HEK293 (cell line): ENCODE data around the gene PPIC.

ENCODE experiments used
- MEIS1 ChIP-seq: sonication (generic); formaldehyde crosslinking; IDR thresholded peaks from 2 replicates; pipeline ENCODE4 v1.8.1; 2022; ENCODE audit warnings: missing genetic modification reagents, mild to moderate bottlenecking, borderline replicate concordance
- MYNN ChIP-seq: fragments of 450-650 bp; formaldehyde crosslinking; IDR thresholded peaks from 2 replicates; pipeline ENCODE4 v1.5.1; 2016; ENCODE audit warnings: missing biosample characterization, missing genetic modification characterization, borderline replicate concordance
- MZF1 ChIP-seq: fragments of 450-650 bp; formaldehyde crosslinking; IDR thresholded peaks from 2 replicates; pipeline ENCODE4 v1.5.1; 2017; ENCODE audit warnings: missing biosample characterization, missing genetic modification characterization, borderline replicate concordance
- RBAK ChIP-seq: fragments of 450-650 bp; formaldehyde crosslinking; IDR thresholded peaks from 2 replicates; pipeline ENCODE4 v1.5.1; 2016; ENCODE audit warnings: missing biosample characterization, missing genetic modification characterization
- SETDB1 ChIP-seq: IDR thresholded peaks from one replicate; pipeline ENCODE4 v1.6.1; 2017; ENCODE audit warnings: mild to moderate bottlenecking, low read length, moderate library complexity, mixed read lengths; ENCODE audit not compliant: insufficient read length
- SP3 ChIP-seq: fragments of 450-650 bp; formaldehyde crosslinking; IDR thresholded peaks from 2 replicates; pipeline ENCODE4 v1.5.1; 2016; ENCODE audit warnings: missing biosample characterization, missing genetic modification characterization
- SP7 ChIP-seq: fragments of 450-650 bp; formaldehyde crosslinking; IDR thresholded peaks from 2 replicates; pipeline ENCODE4 v1.5.1; 2016; ENCODE audit warnings: missing biosample characterization, missing genetic modification characterization
- WT1 ChIP-seq: fragments of 450-650 bp; formaldehyde crosslinking; IDR thresholded peaks from 2 replicates; pipeline ENCODE4 v1.5.1; 2016; ENCODE audit warnings: missing biosample characterization, missing genetic modification characterization
- ZBTB48 ChIP-seq: fragments of 450-650 bp; formaldehyde crosslinking; IDR thresholded peaks from 2 replicates; pipeline ENCODE4 v1.5.1; 2016; ENCODE audit warnings: missing biosample characterization, missing genetic modification characterization
- ZNF10 ChIP-seq: fragments of 450-650 bp; formaldehyde crosslinking; IDR thresholded peaks from 2 replicates; pipeline ENCODE4 v1.5.1; 2017; ENCODE audit warnings: missing biosample characterization, missing genetic modification characterization
- ZNF132 ChIP-seq: fragments of 450-650 bp; formaldehyde crosslinking; IDR thresholded peaks from 2 replicates; pipeline ENCODE4 v1.5.1; 2017; ENCODE audit warnings: missing biosample characterization, missing genetic modification characterization, borderline replicate concordance
- ZNF157 ChIP-seq: fragments of 450-650 bp; formaldehyde crosslinking; IDR thresholded peaks from 2 replicates; pipeline ENCODE4 v1.5.1; 2016; ENCODE audit warnings: missing biosample characterization, missing genetic modification characterization
- ZNF19 ChIP-seq: fragments of 450-650 bp; formaldehyde crosslinking; IDR thresholded peaks from 2 replicates; pipeline ENCODE4; 2016; ENCODE audit warnings: missing biosample characterization, missing genetic modification characterization, low read depth
- ZNF202 ChIP-seq: fragments of 450-650 bp; formaldehyde crosslinking; IDR thresholded peaks from 2 replicates; pipeline ENCODE4 v1.5.1; 2016; ENCODE audit warnings: missing biosample characterization, missing genetic modification characterization, borderline replicate concordance
- ZNF248 ChIP-seq: fragments of 450-650 bp; formaldehyde crosslinking; IDR thresholded peaks from 2 replicates; pipeline ENCODE4 v1.5.1; 2017; ENCODE audit warnings: missing biosample characterization, missing genetic modification characterization
- ZNF274 ChIP-seq, 2 experiments: fragments of 200-500 bp in 1 of 2; fragments of 450-650 bp in 1 of 2; sonication (Bioruptor generic) in 1 of 2; formaldehyde crosslinking in 1 of 2; IDR thresholded peaks; 2 replicates each; pipeline versions ENCODE4 v1.5.1 to v1.6.1; 2014 to 2016; ENCODE audit warnings: borderline replicate concordance in 1 of 2, inconsistent platforms in 1 of 2, low read length in 1 of 2, missing biosample characterization in 1 of 2, missing genetic modification characterization in 1 of 2
- ZNF302 ChIP-seq: fragments of 450-650 bp; formaldehyde crosslinking; IDR thresholded peaks from 2 replicates; pipeline ENCODE4 v1.5.1; 2016; ENCODE audit warnings: missing biosample characterization, missing genetic modification characterization, low read depth
- ZNF366 ChIP-seq: fragments of 450-650 bp; formaldehyde crosslinking; conservative IDR thresholded peaks from 2 replicates; pipeline ENCODE4 v1.5.1; 2016; ENCODE audit warnings: missing biosample characterization, missing genetic modification characterization
- ZNF521 ChIP-seq: fragments of 450-650 bp; formaldehyde crosslinking; IDR thresholded peaks from 2 replicates; pipeline ENCODE4 v1.5.1; 2017; ENCODE audit warnings: missing biosample characterization, mild to moderate bottlenecking, missing genetic modification characterization
- ZNF629 ChIP-seq: fragments of 450-650 bp; formaldehyde crosslinking; IDR thresholded peaks from 2 replicates; pipeline ENCODE4 v1.5.1; 2017; ENCODE audit warnings: missing biosample characterization, missing genetic modification characterization
- ZNF654 ChIP-seq: fragments of 450-650 bp; formaldehyde crosslinking; IDR thresholded peaks from 2 replicates; pipeline ENCODE4 v1.5.1; 2016; ENCODE audit warnings: low read depth, missing biosample characterization, missing genetic modification characterization
- ZNF670 ChIP-seq: fragments of 450-650 bp; formaldehyde crosslinking; IDR thresholded peaks from 2 replicates; pipeline ENCODE4 v1.5.1; 2016; ENCODE audit warnings: missing biosample characterization, missing genetic modification characterization, low read depth
- ZNF768 ChIP-seq: fragments of 450-650 bp; formaldehyde crosslinking; IDR thresholded peaks from 2 replicates; pipeline ENCODE4 v1.5.1; 2018; ENCODE audit warnings: missing biosample characterization, mild to moderate bottlenecking, missing genetic modification characterization
- ZSCAN23 ChIP-seq: fragments of 450-650 bp; formaldehyde crosslinking; IDR thresholded peaks from 2 replicates; pipeline ENCODE4 v1.5.1; 2016; ENCODE audit warnings: missing biosample characterization, missing genetic modification characterization
- TF ChIP-seq, protein P1 (sequence below): fragments of 450-650 bp; formaldehyde crosslinking; IDR thresholded peaks from 2 replicates; pipeline ENCODE4 v1.5.1; 2016; ENCODE audit warnings: missing biosample characterization, missing genetic modification characterization
- TF ChIP-seq, protein P2 (sequence below): fragments of 450-650 bp; formaldehyde crosslinking; IDR thresholded peaks from 2 replicates; pipeline ENCODE4 v1.5.1; 2016; ENCODE audit warnings: missing biosample characterization, missing genetic modification characterization
- TF ChIP-seq, protein P3 (sequence below): fragments of 450-650 bp; formaldehyde crosslinking; conservative IDR thresholded peaks from 2 replicates; pipeline ENCODE4 v1.5.1; 2016; ENCODE audit warnings: low read depth, missing biosample characterization, missing genetic modification characterization
- TF ChIP-seq, protein P4 (sequence below): fragments of 450-650 bp; formaldehyde crosslinking; IDR thresholded peaks from 2 replicates; pipeline ENCODE4 v1.5.1; 2017; ENCODE audit warnings: missing biosample characterization, missing genetic modification characterization

PPIC gene

DNA sequence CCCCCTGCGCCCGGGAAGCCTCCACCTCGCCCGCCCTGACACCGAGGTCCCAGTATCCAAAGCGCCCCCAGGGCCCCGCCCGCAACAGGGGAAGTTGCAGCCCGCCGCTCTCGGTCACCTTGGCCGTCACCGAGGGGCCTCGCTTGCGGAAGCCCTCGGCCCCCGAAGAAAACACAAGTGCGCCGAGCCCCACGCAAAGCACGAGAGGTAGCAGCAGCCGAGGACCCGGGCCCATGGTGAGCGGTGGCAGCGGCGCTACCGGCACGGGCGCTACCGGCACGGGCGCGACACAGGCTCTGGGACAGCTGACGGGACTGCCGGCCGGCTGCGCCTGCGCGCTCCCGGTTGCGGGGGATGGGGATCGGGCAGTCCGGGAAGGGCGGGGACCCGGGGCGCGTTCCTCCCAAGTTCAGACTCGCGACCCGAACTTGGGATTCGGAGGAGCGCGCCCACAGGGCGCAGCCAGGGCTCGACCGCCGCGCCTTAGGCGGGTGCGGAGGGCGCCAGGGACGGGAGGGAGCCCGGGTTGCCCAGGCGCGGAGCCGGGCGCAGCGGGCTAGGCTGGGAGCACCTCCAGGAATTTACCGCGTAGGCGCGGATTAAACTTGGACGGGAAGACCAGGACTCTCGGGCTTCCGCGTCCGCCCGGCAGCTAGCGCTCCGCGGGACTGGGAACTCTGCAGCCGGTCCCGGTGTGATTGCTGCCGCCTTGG lies at the start of gene PPIC (continued):
- TF ChIP-seq, protein P1, sequence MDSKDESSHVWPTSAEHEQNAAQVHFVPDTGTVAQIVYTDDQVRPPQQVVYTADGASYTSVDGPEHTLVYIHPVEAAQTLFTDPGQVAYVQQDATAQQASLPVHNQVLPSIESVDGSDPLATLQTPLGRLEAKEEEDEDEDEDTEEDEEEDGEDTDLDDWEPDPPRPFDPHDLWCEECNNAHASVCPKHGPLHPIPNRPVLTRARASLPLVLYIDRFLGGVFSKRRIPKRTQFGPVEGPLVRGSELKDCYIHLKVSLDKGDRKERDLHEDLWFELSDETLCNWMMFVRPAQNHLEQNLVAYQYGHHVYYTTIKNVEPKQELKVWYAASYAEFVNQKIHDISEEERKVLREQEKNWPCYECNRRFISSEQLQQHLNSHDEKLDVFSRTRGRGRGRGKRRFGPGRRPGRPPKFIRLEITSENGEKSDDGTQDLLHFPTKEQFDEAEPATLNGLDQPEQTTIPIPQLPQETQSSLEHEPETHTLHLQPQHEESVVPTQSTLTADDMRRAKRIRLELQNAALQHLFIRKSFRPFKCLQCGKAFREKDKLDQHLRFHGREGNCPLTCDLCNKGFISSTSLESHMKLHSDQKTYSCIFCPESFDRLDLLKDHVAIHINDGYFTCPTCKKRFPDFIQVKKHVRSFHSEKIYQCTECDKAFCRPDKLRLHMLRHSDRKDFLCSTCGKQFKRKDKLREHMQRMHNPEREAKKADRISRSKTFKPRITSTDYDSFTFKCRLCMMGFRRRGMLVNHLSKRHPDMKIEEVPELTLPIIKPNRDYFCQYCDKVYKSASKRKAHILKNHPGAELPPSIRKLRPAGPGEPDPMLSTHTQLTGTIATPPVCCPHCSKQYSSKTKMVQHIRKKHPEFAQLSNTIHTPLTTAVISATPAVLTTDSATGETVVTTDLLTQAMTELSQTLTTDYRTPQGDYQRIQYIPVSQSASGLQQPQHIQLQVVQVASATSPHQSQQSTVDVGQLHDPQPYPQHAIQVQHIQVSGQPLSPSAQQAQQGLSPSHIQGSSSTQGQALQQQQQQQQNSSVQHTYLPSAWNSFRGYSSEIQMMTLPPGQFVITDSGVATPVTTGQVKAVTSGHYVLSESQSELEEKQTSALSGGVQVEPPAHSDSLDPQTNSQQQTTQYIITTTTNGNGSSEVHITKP (tag by site-specific recombination) = no peak; the same call in 1 of the 2 replicates
- TF ChIP-seq ZNF521 = no peak
- peak; percentile 25; the same call in 1 of the 2 replicates for TF ChIP-seq WT1
- 0 out of 2 replicates have a peak, but pooled peaks have one; percentile 45 for TF ChIP-seq SP7 (tag by site-specific recombination)
- no peak for TF ChIP-seq SETDB1
- TF ChIP-seq ZNF768 = no peak
- TF ChIP-seq ZBTB48 = peak; percentile 47; the same call in 1 of the 2 replicates
- no peak for TF ChIP-seq ZNF19 (tag by site-specific recombination)
- TF ChIP-seq ZNF302 (tag by site-specific recombination) = no peak
- TF ChIP-seq MEIS1 = no peak
- TF ChIP-seq ZNF10 = no peak
- TF ChIP-seq ZNF366 = no peak
- no peak for TF ChIP-seq ZNF670 (tag by site-specific recombination)
- TF ChIP-seq RBAK = no peak
- no peak for TF ChIP-seq ZNF202 (tag by site-specific recombination)
- TF ChIP-seq, protein P2, sequence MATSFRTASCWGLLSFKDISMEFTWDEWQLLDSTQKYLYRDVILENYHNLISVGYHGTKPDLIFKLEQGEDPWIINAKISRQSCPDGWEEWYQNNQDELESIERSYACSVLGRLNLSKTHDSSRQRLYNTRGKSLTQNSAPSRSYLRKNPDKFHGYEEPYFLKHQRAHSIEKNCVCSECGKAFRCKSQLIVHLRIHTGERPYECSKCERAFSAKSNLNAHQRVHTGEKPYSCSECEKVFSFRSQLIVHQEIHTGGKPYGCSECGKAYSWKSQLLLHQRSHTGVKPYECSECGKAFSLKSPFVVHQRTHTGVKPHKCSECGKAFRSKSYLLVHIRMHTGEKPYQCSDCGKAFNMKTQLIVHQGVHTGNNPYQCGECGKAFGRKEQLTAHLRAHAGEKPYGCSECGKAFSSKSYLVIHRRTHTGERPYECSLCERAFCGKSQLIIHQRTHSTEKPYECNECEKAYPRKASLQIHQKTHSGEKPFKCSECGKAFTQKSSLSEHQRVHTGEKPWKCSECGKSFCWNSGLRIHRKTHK (tag by site-specific recombination) = no peak
- TF ChIP-seq MZF1 = peak; percentile 93; the same call in 1 of the 2 replicates
- no peak for TF ChIP-seq ZNF654 (tag by site-specific recombination)
- TF ChIP-seq, protein P3, sequence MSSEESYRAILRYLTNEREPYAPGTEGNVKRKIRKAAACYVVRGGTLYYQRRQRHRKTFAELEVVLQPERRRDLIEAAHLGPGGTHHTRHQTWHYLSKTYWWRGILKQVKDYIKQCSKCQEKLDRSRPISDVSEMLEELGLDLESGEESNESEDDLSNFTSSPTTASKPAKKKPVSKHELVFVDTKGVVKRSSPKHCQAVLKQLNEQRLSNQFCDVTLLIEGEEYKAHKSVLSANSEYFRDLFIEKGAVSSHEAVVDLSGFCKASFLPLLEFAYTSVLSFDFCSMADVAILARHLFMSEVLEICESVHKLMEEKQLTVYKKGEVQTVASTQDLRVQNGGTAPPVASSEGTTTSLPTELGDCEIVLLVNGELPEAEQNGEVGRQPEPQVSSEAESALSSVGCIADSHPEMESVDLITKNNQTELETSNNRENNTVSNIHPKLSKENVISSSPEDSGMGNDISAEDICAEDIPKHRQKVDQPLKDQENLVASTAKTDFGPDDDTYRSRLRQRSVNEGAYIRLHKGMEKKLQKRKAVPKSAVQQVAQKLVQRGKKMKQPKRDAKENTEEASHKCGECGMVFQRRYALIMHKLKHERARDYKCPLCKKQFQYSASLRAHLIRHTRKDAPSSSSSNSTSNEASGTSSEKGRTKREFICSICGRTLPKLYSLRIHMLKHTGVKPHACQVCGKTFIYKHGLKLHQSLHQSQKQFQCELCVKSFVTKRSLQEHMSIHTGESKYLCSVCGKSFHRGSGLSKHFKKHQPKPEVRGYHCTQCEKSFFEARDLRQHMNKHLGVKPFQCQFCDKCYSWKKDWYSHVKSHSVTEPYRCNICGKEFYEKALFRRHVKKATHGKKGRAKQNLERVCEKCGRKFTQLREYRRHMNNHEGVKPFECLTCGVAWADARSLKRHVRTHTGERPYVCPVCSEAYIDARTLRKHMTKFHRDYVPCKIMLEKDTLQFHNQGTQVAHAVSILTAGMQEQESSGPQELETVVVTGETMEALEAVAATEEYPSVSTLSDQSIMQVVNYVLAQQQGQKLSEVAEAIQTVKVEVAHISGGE (tag by site-specific recombination) = peak; percentile 50; the same call in 1 of the 2 replicates
- no peak for TF ChIP-seq ZNF157
- TF ChIP-seq ZSCAN23 (tag by site-specific recombination) = no peak
- no peak for TF ChIP-seq ZNF132
- no peak; the same call in 1 of the 2 replicates for TF ChIP-seq SP3 (tag by site-specific recombination)
- 0 out of 2 replicates have a peak, but pooled peaks have one; percentile 22 for TF ChIP-seq ZNF629
- TF ChIP-seq, protein P4, sequence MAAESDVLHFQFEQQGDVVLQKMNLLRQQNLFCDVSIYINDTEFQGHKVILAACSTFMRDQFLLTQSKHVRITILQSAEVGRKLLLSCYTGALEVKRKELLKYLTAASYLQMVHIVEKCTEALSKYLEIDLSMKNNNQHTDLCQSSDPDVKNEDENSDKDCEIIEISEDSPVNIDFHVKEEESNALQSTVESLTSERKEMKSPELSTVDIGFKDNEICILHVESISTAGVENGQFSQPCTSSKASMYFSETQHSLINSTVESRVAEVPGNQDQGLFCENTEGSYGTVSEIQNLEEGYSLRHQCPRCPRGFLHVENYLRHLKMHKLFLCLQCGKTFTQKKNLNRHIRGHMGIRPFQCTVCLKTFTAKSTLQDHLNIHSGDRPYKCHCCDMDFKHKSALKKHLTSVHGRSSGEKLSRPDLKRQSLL (tag by site-specific recombination) = no peak
- no peak for TF ChIP-seq ZNF274 (IDR thresholded peaks at IDR 0.05; ENCODE audit: low read length)
- no peak for TF ChIP-seq ZNF274 (tag by site-specific recombination; IDR thresholded peaks at IDR 0.05; ENCODE audit: borderline replicate concordance)
- no peak for TF ChIP-seq ZNF248 (tag by site-specific recombination)
- TF ChIP-seq MYNN (tag by site-specific recombination) = no peak
